Upper lobe of left lung (tissue), 4 donors: ENCODE results near the gene DYNC2H1.

Experiments
- CTCF ChIP-seq, 6 experiments: fragments of 450-650 bp in 4 of 6; fragments of 200-600 bp in 2 of 6; sonication (generic) in 2 of 6; IDR thresholded peaks; one replicate each; pipeline ENCODE4 v1.5.1; 2016 to 2019; ENCODE audit warnings: antibody characterized with exemption in 6 of 6
- EP300 ChIP-seq, 4 donors: sonication (generic); formaldehyde crosslinking; IDR thresholded peaks; one replicate each; pipeline ENCODE4 v1.5.1; 2017; ENCODE audit warnings: antibody characterized with exemption in 4 of 4, control low read depth in 2 of 4
- POLR2A ChIP-seq, 4 donors: fragments of 450-650 bp; IDR thresholded peaks; one replicate each; pipeline ENCODE4 v1.5.1; 2016 to 2017; ENCODE audit warnings: antibody characterized with exemption in 4 of 4, mild to moderate bottlenecking in 2 of 4

GRCh38 chr11:103413266-103413888 is 304.2 kb downstream of the DYNC2H1 start:
- TF ChIP-seq EP300 (IDR thresholded peaks at IDR 0.05) (no peak), CTCF (IDR thresholded peaks at IDR 0.05) (no peak), POLR2A (IDR thresholded peaks at IDR 0.05) (no peak)
